GM21717 (cell line): Measurements from ENCODE around the gene TMEM30A.

Source experiments
- ATAC-seq: cut with Tn5 transposase; IDR thresholded peaks from one replicate; pipeline ENCODE4 v1.9.1; 2021; ENCODE audit warnings: mild to moderate bottlenecking, moderate library complexity; ENCODE audit not compliant: unreplicated experiment

The TMEM30A gene

DNA sequence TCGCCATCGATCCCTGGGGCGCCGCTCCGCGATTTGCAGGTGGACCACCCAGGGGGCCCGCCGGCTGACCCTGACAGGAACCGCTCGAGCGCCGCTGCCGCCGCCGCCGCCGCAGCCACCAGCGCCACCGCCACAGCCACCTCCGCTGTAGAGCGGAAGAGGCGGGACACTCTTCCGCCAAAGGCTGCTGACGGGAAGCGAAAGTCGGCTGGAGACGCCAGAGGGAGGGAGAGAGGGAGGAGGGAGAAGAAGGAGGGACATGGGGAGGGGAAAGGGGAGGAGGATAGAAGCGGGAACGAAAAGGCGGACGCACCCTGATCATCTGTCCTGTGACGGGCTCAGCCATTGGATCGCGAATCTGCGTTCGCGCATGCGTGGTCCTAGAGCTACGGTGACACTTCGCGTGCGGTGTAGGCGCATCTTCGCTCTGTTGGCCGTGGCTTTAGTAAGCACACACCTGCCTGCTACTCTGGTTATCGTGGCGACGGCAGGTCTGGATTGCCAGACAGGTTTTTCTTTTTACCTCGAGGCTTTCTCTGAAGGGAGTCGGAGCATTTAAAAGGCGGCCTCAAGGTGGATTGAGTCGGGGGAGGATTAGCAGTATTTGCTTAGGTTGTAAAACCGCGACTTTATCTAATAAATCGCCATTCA is at the start of gene TMEM30A:
TMEM30A (minus strand) TSS at position 161 of the 651 bp plus-strand sequence; CDS start at position 7, 154 bp downstream.
- peak; percentile 91 for ATAC-seq

DNA sequence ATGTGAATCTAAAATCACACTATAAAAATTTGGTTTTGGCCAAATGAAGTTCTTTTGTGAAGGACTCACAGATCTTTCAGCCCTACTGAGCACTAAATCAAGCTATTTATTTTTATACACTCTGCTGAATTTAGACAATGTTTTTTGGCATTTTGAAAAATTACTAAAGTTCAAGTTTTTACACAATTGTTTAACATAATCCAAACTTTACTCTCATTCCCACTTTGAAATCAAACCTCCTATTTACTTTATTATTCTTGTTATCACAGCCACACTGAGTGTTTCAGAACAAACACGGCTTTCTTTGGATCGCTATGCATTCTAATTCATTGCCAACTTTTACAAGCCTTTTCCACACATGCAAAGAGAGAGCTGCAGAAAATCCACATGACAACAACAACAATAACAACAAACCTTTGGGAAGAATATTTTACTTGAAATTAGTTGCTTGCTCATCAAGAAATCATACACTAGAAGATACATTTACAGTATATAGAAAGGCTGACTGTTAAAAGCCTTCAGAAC is 49.1 kb upstream of the TMEM30A start:
- ATAC-seq: no peak

DNA sequence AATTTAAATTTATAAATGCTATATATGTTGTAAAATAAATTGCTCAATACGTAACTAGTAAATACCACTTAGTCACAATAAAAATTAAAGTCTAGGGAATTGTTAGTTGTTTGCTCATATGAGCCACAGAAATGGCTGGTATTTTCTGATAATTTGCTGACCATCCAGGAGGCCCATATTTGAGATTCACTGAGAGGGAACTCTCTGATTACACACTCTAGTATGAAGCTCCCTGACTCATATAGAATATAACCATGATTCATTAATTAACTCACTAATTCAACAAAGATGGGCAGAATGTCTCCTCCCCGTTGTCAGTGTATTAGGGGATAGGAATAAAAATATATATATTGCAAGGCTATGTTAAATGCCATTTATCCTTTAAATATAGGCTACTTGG is 46.6 kb upstream of the TMEM30A start:
- no peak for ATAC-seq

DNA sequence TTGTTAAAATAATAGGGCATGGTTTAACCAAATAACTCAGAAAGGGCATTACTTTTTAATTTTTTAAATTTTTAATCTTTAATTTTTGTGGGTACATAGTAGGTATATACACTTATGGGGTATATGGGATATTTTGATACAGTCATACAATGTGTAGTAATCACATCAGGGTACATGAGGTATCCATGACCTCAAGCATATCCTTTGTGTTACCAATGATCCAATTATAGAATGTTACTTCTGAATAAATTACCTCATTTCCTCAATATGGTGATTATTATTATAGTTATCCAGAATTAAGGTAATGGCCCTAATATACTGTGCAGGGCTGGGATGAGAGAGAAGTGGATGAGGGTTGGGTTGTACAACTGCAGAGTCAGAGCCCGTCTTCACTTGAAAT is 45.1 kb upstream of the TMEM30A start:
- no peak for ATAC-seq

DNA sequence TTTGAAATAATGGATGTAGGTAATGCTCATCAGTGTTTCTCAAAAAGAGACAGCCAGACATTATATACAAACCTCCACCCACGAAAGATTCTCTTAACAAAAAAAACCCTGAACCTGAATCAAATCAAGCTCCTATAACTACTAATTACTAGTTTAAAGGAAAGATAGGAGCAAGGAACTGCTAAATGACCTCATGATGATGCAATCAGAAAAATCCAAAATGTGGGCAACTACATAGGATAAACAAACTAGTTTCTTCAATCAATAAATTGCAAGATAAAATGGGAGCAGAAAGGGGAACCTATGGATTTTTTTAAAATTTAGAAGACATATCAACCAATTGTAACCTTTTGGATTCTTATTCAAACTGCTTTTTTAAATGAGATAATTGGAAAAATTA is 43.2 kb upstream of the TMEM30A start:
- no peak for ATAC-seq

DNA sequence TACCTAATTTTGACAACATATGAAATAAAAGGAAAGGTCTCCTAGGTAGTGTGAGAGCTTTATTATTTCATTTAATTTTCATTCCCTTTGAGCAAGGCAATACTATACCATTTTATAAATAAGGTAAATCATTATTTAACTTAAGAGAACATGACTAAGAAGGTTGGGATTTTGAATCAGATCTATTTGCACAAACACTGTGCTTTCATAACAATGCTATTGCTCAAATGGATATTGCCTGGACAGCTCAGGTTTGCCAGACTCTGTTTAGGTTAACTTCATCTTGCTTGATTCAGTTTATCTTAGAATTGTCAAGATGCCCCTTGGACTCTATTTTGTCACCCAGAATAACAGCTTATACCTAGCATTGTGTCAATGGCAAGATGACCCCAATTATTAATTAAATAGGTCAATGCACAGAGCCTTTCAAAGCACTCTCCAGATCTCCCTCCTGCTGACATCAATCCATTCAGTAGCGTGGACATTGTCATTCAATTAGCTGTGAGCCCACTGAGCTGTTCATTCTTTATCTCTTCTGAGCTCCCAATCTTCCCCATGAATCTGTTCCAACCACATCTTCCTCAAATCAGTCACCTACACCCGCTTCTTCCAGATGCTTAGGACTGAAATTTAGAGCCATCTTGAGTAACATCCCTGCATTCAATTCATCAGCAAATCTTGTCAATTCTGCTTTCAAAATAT is 42.1 kb upstream of the TMEM30A start:
- ATAC-seq: no peak

DNA sequence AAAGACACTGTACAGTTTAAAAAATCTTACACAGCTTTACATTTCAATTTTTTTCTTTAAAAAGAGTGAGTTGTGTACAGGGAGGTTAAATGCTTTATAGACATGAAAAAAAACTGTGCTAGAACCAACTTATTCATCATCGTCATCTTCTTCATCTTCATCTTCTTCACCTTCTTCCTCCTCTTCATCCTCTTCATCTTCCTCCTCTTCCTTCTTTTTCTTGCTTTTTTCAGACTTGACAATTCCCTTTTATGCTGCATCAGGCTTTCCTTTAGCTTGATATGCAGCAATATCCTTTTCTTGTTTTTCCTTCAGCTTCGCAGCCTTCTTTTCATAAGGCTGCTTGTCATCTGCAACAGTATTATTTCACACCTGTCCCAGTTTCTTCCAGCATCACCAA is 34.3 kb upstream of the TMEM30A start:
- ATAC-seq: no peak

DNA sequence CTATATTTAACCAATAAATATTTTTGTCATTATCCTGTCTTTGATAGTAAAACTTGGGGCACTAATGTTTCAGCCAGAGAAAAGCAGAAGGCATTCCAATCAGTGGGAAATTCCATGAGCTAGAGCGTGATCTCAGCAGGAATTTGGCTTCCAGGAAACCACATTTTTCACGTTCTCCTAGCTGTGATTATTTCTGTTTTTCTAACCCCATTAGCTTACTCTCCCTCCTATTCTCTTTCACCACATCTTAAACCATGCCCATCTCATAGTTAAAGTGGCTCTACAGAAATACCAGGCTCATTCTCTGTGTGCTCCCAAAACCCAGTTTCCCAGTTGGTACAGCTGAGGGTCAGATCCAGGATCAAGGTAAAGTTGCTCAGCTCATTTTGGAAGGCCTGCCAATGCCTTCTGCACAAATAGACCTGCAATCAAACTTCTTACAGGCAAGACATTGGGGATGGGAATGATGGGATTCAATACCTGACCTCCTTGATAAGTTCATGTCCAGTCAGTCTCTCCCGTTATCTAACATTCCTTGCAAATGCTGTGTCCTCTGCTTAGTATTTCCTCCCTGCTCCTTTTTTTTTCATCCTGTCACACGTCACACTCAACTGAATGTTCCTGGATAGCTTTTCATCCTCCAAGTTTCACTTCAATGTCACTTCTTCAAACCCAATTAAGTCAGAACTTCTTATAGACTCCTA is 33.1 kb upstream of the TMEM30A start:
- no peak for ATAC-seq

DNA sequence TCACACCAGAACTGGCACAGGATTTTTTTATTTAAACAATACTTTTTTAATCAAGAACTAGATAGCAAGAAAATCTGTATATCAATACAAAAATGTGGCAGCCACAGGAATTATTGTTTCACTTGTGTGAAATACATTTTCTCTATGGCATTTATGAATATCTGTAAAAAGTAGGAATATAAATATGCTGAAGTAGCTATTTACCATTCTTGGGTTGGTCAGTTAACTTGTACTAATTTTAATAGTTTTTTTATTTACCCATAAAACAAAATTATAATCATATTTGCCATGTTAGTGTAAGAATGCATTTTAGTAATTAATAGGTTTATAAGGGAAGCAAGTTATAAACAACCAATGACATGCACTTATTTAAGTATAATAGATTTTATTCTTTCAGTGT is 31.4 kb upstream of the TMEM30A start:
- no peak for ATAC-seq

DNA sequence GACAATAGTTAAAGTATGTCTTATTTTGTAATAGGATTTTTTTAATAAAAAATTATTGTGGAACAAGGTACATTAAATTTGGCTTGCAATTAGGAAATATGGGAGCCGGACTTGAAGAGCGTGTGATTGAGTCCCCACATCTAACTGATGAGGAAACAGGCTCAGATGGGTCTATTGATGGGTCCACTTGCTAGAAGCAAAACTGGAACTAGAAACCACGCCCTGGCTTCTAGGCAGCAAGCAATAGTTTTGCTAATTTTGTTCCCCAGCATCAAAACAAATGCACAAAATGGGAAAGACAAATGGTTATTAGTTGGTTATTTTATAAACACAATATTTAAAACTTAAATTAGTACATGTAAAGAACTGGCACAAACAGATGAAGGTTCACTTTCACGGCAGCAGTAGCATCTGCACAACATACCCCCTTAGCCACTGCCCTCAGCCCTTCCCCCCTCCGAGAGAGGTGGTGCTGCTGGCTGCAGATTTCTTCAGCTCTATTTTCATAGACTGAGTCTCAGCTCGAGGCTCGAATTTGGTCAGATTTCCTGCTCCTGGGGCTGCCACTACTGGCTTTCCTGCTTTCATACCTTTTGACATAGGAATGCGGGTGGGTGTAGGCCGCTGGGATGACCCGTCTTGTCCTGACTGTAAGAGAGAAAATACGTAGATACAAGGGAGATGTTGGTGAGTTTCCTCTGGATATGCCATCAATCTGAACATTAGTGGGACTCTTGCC is 23.8 kb upstream of the TMEM30A start:
- ATAC-seq: no peak

DNA sequence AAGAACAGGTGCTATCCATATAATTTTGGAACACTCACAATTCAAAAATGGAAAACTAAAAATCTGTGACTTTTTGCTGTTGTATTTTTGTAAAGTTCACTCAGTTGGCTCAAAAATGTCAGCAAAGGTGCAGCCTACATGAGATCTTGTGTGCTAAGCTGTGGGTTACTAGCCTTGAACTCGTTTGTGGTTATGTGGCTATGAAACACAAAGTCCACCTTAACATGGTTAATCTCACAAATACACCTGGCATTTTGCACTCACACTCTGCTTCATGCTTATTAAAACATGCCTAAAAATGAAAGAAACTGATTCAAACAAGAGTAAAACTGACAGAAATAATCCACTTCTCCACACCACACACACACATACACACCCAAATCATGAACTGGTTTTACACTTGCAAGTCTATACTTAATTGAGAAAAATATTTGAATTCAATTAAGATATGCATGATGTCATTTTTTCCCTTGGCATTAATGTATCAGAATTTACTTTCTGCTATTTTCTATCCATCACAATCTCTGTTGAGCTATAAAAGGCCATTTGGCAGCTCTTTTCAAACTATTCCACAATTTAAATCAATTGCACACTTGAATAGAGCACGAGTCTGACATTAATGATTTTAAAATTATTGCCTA is 22.9 kb upstream of the TMEM30A start:
- no peak for ATAC-seq

DNA sequence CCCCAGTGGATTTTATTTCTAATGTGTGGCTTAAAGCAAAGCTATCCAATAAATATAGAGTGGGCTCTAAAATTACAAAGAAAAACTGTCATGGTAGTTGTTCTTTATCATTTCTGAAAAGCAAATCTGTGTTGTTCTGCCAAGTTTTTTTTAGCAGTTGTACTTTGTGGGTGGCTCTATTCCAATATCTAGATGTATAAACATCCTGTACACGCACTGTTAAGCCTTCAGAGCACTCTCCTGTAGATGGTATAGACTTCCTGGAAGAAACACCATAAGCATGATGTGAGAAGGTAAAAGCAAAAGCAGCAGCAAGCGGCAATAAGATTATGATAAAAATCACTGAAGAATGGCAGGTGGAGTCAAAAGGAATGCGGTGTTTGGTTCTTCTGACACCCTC is 21.5 kb upstream of the TMEM30A start:
- ATAC-seq: no peak

DNA sequence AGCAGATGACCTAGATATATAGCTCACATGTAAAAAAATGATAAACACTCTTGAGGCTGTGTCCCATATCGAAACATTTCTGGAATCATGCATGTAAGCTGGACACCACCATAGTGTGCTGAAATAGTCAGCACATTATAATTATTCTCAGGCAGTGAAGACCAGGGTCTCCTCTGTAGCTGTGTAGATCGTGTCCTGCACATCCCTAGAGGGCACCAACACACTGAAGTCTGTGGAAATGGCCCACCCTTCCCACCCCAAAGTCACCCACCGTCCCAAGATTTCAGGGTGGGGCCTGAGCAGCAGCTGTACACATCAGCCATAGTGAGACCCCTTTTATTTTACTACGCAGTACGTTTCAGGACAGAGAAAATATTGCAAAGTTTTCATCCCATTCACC is 21.0 kb upstream of the TMEM30A start:
- no peak for ATAC-seq

DNA sequence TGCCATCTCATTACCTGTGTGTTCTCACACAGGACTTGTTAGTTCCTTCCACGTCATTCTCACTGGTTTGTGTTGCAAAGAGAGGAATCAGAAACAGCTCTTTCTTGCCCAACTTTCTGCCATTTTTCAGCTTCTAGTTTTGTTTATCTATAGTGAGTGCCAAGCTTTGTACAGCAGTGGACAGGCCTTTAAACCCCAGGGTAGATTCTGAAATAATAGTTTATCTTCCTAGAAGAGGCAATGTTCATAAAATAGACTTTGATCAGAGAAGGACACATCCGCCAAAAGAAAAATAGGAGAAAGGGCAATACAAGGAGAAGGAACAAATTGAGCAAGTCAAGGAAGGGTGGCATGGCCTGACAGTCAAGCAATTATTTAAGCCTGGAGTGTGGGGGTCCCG is 17.7 kb upstream of the TMEM30A start:
- no peak for ATAC-seq

DNA sequence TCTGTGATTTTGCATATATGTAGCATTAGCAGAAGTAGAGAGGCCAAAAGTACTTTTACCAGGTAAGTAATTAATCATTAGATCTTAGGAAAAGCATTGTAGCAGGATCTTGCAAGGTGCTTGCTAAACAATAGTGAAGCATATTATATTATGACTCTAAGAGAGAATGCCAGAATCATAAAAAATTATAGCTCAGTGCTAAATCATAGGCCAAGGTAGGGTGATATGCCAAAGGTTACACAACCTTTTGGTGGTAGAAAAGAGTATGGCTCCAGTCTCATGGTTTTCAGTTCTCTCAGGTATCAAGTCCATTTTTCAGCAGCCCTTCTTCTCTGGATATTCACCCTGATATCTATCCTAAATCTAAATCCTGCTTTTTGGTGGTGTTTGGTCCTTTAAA is 16.9 kb upstream of the TMEM30A start:
- no peak for ATAC-seq

DNA sequence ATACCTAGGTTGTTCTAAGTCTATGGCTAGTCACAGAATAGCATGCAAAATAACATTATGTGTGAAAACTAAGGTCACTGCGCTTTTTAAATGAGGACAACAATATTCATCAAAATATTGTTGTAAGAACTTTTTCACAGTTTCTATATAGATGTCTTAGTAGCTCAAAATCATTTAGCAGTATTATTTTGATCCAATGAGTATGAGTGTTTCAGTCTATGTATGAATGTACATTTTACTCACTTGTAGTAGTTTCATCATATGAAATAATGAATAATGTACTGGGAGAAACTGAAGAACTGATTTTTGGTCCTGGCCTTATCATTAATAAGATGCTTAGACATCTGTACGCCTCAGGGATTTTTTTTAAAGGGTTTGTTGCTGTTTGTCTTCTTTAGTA is 16.5 kb upstream of the TMEM30A start:
- ATAC-seq: no peak

DNA sequence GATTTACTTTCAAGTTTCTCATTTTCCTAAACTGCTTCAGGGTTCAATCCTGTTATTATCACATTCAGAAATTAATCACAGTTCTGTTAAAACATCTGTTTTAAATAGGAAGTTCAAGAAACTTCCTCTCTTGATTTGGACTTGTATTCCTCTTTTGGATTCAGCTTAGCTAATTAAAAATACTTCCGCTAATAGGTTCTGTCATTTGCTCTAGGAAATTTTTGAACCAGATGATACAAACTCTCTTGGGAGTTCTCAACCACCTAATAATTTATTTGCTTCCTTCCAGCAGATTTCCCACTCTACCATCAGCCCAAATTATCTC is 15.9 kb upstream of the TMEM30A start:
- no peak for ATAC-seq

DNA sequence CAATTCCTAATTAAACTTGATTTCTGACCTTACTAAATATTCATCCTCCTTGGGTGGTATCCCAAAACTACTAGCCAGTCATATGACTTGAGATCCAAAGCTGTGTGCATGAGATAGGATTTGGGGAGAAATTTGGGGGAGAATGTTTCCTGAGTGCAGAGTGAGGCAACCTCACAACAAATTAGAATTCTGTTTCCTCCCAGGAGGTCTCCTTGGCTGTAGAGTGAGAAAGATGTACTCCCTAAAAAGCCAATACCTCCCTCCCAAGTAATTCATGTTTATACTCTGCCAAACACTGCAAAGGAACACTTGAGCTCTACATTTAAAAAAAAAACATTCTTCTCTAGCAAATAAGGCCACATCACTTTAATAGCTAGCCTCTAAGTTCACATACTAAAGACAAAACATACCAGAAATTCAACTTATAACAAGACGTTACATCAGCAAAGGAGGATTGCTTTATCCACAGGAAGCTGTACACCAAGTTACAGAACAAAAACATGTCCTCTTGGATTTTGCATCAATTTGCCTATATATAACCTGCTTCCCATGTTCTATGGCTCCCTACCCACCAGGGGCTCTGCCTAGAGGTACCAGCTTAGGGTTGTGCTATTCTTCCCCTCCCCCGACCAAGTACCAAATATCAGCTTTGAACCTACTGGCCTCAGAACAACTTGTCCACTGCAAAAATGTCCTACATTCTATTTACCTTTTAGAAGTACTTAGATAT is 15.4 kb upstream of the TMEM30A start:
- ATAC-seq: no peak

DNA sequence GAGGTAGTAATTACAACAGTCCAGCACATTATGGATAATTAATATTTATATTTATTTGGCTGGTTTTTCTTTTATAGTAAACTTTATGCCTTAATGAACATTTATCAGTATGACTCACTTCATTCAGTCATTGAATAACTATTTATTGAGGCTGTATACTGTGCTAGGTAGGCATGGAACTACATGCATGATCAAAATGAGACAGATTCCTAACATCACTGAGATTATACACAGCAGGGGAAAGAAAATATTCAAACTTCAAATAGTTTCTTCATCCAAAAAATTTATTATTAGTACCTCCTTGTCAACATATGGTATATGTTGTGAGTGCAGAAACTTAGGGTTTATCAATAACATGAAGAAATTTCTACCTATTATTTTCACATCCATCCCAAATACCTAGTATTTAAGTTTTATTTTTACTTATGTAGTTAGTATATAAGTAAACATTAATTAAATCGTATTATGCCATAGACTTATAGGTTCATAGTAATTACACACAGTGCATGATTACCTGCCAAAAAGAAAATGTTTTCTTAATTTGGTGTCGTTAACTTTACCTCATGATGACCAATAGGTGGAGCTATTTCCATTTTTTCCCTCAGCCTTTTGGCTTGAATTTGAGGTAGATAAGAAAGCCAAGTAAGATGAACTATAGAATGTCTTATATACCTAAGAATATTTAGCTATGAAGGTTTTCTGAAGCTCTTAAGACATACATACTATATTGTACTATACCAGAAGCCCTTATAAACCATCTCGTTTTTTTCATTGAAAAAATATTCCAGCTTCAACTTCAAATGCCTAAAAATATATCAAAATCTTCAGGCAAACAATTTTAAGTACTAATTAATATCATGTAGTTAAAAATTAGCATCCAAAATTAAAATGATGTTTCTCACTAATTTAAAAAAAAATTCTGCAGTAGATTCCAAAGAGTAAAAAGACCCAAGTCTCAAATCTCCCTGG is 12.5 kb upstream of the TMEM30A start:
- ATAC-seq: no peak
